GM21825 (cell line): Measurements from ENCODE around the gene URB1.

ENCODE experiments used
- ATAC-seq: cut with Tn5 transposase; IDR thresholded peaks from one replicate; pipeline ENCODE4 v1.9.1; 2021; ENCODE audit warnings: mild to moderate bottlenecking, moderate library complexity; ENCODE audit not compliant: unreplicated experiment

Gene URB1

DNA sequence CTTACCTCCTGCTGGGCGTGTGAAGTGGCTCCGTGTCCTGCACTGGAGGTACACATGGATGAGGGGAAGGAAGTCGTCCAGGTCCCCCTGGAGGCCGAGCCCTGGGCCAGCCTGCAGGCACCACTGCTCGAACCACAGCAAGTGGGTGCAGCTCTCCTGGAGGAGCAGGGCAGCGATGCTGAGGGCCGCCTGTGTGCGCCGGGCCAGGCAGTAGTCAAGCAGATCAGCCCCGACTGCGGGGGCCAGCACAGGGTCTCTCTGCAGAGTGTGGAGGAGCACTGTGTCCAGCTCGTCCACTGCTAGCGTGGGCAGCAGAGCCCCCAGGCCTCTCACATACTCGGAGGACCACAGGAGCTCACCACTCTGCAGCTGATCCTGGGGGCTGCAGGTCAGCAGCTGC lies 45.9 kb downstream of the URB1 start:
- no peak for ATAC-seq

DNA sequence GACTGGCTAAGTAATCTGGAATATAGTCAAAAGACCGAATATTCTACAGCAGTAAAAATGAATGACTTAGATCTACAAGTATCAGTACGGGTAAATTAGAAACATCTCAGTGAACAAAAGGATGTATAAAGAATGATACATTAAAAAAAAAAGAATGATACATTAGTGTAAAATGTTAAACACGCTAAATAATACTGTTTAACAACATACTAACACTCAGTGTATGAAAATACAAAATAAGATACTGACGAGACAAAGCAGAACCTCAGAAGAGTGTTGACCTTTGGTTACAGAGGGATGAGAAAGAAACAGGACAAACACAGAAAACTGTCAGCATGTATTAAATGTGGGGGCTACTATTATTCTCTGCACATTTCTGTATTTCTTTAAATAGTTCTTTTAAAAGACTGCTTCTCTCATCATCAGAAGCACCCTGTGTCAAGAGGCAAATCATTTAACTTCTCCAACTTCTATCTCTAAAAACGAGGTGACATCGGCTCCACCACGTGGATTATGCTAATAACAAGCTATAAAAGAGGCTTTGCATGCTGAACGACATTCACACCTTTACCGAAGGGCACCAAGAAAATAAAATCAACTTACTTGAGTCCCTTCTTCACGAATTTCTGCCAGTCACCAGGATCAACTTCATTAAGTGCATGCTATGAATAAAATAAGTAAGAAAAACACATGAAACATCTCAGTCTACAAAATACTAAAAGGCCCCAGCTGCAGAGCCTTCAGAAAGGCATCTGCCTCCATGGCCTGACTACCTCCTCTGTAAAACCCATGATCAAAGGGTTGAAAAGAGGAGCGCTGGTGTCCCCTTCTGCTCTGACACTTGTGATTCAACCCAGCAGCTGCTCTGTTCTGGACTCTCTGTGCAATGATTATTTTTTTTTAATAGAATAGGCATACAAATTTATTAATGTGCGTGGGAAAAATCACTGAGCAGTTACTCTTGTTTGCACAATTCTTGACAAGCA lies 51.7 kb downstream of the URB1 start:
- ATAC-seq, result no peak

DNA sequence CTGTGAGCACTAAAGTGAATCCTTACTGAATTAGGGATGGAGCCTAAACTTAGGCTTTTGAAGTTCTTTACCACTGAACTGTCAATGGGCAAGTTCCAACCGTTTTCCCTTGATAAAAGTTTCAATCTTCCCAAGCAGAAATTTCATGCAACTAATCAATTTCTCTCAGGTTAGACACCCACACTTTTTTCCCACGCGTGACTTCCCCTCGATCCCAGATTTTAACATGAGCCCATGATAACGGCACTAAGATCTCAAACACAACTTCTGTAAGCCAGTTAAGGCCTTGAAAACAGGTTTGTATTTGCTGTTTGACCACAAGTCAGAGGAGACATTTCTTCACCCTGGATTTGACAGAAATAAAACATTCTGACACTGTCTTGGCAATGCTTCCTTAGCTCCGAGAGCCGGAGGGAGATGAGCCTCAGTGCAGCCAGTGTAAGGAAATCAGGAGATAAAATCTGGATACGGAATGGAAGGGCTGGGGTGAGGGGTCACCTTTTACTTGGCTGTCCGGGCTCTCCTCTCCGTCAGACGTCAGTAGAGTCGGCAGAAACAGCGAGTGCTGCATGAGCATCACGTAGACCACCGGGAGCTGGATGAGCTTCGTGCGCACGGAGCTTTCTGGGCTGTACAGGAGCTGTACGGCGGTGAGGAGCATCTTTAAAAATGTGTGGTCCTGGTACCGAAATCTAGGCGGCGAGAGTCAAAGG lies 54.4 kb downstream of the URB1 start:
- ATAC-seq, result no peak

DNA sequence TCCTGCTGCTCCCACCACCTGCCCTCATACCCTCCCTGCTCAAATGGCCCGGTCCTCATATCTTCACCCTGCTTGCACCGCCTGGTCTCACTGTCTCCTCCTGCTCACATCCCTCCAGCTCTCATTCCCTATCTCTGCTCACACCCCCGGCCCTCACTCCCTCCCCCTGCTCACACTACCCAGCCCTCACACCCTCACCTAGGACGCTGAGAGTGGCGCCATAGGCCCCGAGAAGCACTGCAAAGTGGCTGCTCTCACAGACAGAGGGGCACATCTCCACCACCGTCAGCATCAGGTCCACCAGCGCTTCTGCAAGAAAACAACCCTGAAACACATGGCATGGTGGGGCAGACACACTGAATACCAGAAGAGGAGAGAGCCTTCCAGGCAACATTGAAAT lies 55.6 kb downstream of the URB1 start:
- no peak for ATAC-seq

DNA sequence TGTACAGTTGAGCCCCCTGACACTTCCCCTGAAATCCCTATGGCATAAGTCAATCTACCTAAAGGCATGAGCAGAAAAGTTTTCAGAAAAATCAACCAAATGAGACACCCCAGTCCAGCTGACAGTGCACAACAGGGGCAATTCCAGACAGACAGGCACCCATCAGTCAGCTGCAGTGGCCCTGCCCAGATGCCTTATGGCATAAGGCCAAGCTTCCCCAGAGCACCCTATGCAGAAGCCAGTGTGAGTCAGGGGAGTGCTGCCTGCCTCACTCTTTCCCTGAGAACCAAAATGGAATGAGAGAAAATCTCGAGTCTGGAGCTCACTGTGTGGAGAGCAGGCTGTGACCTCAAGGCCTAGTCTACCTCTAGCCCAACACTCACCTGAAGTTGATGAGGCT lies 56.1 kb downstream of the URB1 start:
- no peak for ATAC-seq

DNA sequence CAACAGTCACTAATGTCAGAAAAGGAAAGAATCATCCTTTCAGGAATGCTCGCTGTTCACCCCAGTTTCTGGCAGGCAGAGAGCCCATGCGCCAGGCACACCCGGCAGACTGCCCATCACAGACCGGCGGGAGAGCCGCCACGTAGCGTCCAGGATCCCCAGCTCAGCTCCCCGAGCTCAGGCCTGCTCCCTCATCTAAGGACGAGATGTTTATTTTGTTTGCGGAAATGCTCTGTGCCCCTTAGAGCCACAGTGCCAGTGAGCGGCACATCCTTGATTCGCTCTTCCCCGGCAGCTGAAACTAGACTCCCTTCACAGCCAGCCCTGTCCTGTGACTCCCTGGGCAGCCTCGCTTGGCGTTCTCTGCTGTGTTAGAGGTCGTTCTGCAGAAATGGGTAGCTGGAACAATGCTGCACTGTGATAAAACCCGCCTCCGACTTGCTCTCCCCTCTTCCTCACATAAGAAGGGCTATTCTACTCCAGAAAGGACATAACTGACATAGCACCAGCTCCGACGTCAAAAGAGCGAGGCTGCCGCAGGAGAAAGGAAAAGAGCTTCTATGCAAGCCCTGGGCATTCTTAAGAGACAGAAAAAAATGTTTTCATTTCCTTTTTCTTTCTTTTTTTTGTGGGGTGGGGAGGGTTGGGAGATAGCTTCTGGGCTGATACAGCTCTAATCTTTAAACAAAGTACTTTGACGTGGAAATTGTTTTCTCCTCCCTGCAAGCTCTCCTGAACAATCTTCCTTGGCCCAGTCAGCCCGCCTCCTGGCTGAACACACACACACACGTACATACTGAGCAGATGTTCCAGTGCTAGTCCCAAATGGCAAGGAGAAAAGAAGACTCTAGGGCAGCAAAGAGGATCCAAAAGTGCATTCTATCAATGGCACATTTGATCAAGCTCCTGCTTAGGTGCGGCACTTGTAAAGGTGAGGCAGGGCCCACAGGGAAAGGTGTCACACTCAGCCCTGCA lies 56.9 kb downstream of the URB1 start:
- ATAC-seq, result no peak

DNA sequence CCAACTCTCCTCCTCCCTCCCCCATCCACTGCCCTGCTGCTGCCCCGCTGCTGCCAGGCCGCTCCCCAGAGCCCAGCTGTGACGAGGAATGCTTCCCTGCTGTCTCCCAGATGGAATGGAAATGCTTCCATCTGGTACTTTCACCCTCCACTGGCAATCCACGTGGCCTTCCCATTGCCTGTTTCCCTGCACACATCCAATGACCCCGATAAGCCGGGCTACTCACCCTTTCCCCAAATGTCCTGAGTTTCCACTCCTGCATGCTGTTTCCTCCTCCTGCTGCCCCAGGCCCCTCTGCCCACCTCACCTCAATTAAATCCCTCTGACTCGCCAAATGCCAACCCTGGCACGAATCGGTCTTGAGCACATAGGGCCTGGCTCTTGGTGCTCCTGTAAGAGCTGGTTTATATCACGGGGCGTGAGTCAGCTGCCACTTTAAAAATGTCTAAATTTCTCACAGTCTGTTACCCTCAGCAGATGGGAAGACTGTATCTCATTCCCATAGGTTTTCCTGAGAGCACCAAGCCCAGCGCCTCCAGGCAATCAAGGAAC lies 57.8 kb downstream of the URB1 start:
- ATAC-seq, result no peak

DNA sequence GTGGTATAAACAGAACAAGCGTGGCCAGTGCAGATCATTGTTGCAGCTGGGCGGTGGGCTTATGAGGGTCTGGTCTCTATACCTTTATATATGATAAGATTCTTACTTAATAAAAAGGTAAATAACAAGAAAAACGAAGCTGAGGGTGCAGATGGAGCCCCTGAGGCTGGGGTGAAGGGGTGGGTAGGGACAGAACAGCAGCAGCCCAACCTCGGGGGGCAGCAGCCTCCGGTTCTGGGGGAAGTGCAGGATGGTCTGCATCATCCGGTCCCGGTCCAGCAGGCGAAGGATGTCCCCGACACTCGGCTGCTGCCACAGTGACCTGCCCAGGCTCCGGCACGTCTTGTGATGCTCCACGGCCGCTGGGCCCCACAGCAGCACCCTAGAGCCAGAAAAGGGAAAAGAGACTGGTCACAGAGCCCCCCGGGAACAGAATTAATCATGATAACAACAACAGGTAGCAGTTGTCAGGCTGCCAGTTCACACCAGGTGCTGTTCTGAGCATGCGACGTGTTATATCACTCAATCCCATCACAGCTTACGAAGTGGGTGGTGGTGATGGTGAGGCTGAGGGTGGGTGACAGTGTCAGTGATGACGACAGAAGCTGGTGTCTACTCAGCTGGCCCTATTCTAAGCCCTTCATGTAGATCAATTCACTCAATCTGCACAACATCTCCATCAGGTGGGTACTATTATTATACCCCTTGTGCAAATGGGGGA lies 58.7 kb downstream of the URB1 start:
- ATAC-seq, result no peak

DNA sequence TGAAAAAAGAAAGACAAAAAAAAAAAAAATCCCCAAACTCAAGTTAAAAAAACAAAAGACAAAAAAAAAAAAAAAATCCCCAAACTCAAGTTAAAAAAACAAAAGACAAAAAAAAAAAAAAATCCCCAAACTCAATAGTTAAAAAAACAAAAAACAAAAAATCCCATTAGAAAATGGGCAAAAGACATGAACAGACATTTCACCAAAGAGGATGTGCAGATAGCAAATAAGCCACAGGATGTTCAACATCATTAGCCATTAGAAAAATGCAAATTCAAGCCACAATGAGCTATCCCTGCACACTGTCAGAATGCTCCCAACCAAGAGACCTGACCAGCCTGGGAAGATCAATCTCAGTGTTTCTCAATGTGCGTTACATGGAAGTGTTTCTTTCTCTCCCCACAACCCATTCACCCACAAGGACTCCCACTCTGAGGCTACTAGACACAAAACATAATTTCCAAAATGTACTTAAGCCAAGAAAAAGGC lies 60.3 kb downstream of the URB1 start:
- no peak for ATAC-seq

DNA sequence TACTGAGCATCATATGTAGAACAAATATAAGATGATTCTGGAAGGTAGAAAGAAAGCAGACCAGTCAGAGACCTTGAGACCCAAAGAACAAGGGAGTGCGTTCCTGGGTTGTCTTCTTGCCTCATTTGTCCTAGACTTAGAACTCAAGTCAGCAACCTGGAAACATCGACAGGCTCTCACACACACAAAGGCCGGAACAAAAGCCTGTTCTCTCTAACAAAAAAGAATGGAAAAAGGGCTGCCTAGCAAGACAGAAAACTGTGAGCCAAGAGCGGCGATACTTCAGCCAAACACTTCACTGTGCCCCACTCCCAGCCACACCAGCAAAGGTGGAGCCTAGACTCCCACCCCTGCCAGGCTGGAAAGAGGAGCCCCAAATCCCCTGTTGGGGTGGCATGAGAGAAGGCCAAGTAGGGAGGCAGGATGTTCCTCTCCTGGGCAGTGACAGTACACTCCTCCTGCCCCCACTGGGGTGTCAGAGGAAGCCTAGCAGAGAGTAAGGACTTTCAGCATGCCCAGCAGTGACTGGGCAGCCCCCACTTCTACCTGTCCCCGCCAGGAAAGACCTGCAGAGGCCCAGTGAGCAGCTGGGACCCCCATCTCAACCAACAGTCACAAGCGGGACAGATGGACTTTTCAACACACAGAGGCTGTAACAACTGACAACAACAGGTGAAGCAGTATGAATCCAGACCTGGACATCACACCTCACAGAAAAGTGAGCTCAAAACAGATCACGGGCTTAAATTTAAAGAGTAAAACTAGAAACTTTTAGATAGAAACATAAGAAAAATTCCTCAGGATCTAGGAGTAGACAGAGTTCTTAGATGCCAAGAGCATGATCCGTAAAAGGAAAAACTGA lies 61.1 kb downstream of the URB1 start:
- no peak for ATAC-seq

DNA sequence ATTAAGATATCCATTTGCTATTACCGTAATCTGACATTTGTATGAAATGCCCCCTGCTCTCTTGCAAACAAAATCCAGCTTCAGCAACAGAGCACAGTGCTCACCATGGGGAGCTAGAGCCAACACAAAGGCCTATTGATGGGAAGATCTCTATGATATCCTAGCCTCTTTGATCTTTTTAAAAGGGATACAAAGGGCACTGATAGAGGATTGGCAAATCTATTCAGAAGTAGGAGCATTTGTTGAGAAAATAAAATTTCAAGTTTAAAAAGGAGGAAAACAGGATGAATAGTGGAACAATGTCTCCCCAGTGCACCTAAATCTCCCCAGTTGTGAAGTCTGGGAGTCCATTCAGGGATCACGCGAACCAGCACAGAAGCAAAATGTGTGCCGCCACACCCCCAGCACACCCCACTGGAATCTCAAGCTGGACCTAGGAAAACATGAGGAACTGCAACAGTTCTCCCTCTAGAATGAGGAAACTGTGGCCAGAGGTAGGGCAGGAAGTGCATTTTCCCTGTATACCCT lies 62.0 kb downstream of the URB1 start:
- no peak for ATAC-seq

DNA sequence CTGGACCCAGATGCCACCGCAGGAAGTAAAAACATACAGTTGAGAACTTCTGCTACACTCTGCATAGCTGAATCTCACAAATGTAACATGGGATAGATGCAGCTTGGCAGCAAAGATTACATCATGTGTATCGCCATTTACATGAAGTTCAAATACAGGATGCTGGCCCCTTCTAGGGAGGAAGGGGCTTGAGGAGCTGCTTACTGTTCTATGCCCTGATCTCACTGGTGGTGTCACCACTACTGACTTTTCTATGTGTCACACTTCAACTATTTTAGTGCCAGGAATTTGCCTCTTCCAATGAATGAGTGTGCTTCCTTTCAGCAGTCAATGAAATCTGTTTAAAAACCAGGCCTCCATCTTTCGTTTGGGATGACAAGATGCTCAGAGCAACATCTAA lies 63.0 kb downstream of the URB1 start:
- no peak for ATAC-seq

DNA sequence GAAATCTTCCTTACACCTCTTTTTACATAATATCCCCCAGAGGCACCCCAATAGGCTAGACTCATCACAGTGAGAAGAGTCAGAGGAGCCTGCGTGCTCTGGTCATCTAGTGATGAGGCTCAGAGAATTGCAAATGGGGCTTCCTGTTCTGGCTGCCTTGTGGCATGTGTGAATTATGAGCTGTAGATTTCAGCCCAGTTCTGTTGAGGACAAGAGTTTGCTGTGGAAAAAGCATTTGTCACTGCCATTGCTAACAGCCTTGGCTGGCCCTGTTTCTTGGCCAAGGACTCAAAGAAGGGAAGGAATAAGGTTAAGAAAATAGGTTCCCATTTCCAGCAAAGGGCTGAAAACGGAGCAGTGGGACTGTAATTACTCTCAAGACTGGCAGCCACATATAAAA lies 63.5 kb downstream of the URB1 start:
- ATAC-seq, result no peak

DNA sequence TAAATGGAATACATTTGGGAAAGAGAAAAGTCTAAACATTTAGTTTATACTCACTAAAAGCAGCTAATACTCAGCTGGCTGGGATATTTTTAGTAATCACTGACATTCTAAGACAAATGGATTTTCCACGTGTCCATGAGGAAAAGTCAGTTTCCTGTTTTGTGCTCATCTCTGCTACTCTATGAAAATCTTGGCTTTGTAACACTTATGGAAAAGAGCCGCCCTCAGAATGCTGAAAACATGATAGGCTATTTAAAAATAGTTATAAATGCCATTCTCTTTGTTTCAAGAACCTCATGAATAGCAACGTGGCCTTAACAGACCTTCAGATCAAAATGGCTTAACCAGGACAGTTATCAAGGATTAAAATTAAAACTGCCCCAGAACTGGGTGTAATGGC lies 64.2 kb downstream of the URB1 start:
- no peak for ATAC-seq

DNA sequence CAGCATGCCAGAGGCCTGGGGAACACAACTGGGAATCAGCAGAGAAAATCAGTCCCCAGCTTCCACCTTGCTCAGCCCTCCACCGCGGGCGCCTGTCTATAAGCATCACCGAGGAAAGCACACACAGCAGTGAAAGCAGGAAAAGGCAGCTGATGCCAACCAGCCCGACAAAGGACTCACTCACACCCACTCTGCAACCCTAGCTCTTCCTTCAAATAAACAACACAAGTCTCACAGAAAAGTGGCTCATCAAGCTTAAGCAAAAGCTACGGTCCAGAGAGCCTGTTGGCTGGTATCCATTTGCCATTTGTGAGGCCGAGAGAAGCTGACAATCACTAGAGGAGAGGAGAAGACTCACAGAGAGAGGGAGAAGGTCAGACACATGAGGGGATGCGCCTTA lies 67.1 kb downstream of the URB1 start:
- no peak for ATAC-seq

DNA sequence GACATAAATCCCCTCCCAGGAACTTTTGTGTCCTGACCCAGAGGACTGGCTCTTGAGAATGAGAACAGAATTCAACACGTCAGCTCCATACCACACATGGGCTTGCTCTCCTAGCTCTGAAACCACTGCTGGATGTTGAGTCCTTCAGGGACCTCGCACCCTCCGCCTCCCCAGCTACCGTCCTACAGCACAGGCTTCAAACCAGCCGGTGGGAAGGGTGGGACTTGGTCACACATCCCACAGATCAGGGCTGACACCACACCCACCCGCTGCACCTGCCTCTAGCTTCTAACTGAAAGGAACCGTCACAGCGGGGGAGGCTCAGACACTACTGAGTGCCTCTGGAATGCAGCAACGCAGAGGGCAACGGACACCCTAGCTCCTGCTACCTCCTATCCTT lies 70.1 kb downstream of the URB1 start:
- ATAC-seq, result no peak

DNA sequence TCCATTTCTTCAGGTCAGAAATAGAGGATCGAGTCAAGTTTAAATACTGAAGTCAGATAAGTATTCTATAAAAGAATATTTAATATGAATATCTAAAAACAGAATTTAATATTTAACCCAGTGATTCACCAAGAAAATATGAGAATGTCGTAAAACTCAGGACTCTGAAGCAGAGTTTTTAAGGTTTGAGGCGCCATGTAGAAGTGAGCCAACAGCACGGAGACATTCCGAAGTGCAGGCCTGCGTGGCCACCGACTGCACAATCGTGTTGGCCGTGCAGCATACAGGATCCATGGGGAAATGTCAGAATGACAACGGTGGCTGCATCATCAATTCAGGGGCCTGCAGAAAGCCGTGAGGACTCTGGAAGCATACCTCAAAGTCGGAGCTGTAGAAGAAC lies 70.7 kb downstream of the URB1 start:
- no peak for ATAC-seq

DNA sequence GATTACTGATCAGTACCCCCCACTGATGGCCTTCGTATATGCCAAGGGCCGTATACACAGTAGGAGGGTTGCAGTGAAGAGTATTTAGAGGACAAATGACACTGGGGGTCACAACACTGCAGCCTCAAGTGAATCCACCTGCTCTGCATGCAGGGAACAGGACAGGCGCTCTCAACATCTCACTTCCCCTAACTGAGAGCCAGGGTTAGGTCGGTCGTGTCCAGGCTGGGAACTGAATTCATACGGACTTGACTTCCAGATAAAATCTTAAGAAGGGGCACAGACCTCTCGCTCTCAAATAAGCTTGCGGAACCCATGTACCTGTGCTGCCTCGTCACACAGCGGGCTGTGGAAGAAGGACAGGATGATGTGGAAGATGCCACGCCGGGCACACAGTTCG lies 71.3 kb downstream of the URB1 start:
- no peak for ATAC-seq

DNA sequence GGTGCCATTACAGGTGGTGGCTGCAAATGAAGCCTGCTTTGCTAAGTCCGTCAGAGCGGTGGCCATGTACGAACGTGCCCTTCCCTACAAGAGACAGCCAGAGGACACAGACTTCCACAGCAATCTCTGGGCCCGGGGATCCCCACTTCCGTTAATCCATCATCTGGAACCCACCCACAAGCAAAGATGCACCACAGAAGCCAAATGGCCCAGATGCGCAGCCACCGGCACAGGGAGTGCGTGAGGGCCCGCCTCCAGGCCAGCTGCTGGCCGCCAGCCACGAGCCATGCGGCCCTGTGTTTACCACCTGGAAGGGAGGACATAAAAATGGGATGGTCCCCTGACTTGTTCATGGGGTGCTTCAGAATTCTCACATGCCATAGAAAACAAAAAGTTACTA lies 72.1 kb downstream of the URB1 start:
- ATAC-seq, result no peak
